NCI-H146 treated with DMSO at 0.1 percent for 48 hours (cell line): Measurements from ENCODE around the gene ATP11A.

Experiments used
- DNase-seq: peaks from one replicate; lab custom pipeline; 2025; ENCODE audit not compliant: unreplicated experiment; lab: John Stamatoyannopoulos, UW

Gene ATP11A

DNA sequence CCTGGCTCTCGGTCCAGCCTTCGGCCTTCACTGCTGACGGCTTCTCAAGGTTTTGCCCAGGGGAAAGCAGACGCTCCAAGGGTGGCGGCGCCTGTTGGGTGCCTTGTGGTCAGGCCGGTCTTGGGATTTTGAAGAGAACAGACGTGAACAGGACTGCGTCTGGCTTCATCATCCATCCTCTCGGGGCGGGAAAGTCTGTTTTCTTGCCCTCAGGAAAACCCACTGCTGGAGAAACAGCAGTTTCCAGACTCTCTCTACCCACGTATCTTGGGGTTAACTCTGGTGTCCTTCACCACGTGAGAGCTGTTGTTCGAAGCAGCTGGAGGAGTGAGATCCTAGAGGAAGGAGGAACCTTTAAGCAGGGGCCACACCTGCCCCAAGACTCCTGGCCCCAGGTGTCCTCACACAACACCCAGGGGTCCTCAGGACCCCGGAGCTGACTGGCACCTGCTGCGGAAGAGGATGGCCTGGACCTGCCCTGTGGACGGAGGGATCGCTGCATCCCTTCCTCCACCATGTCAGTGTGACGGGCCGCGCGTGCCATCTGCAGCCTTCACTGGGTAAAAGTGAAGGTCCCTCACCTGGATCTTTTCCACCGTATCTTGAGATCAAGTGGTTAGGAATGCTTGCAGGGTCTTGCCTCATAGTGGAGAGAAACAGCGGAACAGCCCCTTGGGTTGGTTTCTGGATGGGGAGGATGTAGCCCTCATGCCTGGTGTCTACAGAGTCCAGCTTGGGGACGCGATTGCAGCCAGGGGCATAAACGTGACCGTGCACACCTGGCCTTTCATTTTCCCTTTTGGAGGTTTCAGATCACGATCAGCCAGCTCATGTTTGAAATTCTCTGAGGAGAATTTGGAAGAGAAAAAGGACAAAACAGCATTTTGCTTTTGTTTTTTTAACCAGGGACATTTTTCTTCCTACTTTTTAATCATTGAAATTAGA lies 209.7 kb downstream of the ATP11A start:
- no peak for DNase-seq

DNA sequence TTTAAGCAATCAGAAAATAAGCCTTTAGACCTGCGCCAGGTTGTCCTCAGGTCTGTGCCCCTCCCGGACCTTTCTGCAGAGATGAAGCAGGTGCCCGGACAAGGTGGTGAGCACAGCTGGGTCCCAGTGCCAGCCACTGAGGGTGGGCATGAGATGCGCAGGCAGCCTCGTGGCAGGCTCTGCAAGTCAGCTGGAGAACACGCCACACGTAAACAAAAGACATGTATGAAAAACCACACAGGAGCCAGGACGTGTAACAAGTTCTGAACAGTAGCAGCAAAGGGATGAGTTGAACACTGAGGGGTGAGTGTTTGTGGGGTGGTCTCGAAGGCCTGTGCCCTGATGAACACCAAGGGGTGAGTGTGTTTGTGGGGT lies 210.4 kb downstream of the ATP11A start:
- DNase-seq, result no peak

DNA sequence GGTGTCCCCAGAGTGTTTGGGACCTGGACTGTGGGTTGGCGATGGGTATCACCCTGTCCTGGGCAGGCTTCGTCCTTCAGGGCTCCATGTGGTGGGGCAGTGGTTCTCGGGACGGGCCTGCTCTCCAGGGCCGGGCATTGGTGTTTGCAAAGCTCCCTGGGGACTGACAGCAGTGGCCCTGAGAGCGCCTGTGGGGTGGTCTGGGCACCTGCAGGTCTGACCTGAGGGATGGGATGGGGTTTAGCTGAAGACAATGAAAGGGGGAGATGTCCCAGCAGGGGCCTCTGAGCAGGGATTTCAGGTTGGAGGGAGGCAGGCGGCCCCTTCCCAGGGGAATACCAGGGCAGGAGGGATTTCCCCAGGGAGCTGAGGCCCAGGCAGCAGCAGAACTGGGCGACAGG lies 210.9 kb downstream of the ATP11A start:
- no peak for DNase-seq

DNA sequence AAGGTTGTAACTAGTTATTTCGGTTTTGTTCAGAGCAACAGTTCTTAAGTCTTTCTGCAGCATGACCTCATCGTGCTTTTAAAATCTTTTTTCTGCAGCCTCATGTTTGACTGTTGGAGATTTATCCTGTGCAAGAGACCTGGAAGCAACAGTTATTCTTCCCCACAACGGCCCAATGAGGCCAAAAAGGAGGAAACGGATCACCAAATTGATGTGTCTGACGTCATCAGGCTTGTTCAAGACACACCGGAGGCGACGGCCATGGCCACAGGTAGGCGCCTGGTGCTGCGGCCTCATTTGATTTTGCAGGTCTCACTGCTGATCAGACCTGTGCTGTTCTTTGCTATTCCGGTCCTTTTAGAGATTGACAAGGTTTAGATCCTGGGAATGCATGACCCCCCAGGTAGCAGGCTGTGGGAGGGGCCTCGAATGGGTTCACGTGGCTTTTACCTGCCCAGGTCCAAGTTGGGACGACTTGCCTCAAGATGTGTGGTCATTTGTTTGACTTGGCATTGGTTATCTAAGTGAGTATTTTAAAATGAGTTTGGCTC lies 212.3 kb downstream of the ATP11A start:
- DNase-seq, result no peak

DNA sequence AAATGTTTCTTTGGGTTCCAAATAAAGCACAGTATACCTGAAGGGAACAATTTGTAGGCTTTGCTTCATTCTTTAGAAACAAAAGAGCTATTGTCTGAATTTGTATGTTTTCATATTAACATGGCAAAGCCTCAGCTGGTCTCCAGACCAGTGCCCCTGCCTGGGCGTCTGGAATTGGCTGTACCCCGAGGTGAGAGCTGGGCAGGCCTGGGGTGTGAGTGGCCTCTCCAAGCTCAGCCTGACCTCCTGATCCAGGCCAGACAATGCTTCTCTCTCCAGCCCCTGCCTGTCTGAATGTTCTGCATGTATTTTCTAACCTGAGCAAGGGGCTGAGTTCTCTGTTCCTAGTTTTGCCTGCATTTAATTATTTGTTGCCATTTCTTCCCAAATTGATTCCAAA lies 212.8 kb downstream of the ATP11A start:
- DNase-seq, result no peak

DNA sequence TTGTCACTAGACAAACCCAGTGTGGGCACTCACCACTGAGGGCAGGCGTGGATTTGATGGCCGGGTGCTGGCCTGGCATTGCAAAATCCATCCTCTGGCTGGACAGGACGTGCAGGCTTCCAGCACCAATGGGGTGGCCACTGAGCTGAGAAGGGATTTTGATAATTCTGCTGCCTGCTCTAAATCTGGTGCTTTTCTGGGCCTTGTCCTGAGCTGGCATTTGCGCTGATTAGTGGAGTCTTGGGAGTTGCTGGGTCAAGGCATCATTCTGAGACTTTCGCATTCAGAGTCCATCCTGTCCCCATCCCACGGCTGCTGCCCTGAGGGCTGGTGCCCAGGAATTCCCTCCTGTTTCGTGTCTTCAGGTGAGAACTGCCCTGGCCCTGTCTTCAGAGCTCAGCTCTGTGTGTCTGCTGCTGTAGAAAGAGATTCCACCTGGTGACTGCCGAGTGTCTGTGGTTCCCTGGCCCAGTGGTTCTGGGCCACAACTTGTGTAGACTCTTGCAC lies 213.3 kb downstream of the ATP11A start:
- no peak for DNase-seq

DNA sequence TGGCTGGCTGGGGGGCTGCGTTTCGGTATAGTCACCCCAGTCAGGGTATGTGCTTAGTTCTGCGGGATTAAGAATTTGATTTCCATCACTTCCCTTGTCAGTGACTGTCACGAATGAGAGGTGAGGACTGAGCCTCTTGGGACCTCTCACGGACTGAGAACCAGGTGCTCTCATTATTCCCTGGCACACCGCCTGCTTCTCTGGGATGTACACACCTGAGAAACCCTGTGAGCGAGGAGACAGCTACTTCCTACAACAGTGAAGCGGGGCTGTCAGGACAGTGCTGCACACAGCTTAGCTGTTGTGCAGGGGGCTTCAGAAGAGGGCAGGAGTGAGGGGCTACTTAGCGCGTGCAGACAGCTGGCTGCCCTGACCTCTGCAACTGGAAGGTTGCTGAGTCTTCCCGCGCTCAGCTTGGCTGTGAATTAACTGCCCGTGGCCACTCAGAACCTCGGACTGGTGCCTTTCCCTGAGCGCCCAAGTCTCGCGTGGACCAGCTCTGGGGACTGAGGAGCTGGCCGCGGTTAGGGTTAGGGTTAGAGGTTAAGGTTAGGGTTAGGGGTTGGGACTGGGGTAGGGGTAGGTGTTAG lies 213.9 kb downstream of the ATP11A start:
- DNase-seq, result no peak

DNA sequence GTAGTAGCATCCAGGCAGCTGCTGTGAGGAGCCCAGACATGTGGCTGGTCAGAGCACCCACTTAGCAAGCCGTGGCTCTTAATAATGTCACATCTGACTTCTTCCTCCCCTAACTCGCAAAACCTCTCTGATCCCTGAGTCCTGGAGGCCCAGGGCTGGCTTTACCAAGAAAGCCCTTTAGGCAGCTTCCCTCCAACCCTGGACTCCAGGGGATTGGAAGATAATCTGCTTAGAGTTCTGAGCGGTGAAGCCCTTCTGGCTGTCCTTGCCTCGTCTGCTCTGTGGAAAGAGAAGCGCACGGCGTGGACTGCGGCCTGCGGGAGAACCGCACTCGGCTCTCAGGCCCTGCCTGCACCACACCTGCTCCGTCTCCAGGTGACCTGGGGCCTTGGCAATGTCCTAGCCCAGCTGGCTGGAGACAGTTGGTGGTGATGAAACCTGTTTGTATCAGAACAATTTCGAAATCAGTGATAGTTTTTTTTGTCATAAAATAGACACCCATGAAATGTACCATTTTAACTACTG lies 214.7 kb downstream of the ATP11A start:
- no peak for DNase-seq

DNA sequence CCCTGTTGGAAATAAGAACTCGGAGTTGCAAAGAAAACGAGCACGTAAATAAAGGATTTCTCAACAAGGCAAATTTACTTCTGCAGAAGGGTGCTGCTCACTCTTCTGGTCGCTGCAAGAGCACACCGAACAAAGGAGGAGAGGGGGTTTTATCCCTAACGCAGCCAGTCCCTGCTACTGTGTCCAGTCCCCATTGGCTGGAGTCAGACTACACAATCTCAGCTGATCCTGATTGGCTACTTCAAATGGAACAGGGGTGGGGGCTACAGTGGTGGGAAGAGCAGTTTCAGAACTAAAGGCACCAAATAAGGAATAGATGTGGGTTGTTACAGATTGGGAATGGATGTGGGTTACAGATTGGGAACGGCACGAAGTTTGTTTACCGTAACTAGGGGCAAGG lies 215.2 kb downstream of the ATP11A start:
- no peak for DNase-seq

DNA sequence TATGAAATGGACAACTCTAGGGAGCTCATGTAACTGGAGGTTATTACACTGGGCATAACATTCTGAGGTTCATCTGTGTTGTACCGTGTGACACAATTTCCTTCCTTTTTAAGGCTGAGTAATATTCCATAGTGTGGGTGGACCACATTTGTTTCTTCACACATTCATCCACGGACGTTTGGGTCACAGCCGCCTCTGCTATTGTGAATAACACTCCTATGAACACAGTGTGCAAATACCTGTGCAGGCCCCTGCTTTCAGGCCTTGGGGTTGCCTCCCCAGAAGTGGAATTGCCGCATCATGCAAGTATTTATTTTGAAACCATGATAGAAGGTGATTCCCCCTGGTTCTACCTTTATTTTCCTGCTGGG lies 215.8 kb downstream of the ATP11A start:
- no peak for DNase-seq

DNA sequence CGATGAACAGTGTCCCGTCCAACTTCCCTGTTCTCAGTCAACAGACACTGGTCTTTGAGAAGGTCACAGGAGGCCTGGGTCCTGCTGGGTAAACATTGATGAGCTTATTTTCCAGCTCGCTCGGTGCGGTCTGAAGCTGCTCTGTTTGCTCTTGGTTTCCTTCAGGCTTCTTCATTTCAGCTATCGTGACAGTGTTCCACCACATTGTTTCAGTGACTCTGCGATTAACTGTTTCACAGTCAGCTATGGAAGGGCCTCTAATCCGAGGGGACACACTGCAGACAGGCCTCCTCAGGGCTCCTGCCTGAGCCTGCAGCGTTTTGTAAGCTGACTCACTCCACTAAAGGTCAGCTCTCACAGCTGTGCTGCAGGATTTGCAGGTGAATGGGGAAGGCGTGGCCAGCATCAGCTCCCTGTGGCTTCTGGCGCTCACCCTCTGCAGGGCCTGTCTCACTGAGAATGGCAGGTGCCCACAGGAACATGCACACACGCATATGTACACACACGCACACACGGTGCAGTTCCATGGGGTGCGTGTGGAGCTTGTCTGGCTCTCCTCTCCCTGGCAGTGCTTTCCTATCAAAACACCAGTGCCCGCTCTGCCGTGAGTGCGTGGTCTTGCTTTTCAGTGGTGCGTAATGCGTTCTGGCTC lies 216.3 kb downstream of the ATP11A start:
- peak; percentile 94 for DNase-seq

DNA sequence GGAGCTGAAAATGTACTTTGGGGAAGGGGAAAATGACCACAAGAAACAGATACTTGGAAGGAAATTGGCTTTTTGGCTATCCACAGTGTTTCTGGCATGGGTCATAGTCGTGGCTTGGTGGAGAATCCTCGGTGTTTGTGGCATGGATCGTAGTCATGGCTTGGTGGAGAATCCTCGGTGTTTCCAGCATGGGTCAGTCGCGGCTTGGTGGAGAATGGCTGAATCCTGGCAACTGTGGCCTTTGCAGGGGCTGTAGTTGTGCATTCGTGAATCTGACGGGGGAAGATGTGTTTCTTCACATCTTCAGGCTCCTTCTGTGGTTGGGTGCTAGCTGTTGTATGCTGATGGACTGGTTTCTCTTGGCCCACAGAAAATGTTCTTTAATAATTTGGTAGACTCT lies 217.4 kb downstream of the ATP11A start:
- DNase-seq, result no peak

DNA sequence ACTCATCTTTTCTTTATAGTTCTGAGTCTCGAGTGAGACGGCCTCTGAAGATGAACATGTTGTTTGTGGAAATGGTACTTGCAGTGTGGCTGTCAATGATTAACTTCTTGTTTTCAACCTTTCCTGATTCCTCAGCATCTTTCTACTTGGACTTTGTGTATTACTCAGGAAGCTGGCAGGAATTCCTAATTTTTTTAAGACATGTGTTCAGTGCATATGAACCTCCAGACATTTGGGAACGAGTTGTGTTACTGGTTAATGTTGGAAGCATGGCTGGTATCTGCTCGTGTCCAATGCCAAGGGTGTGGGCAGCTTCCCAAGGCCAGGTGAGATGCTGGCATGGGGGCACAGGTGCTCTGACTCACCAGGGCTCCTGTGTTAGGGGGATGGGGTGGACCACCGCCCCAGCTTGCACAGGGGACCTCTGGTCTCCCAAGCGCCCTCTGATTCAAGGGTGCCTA lies 218.1 kb downstream of the ATP11A start:
- no peak for DNase-seq

DNA sequence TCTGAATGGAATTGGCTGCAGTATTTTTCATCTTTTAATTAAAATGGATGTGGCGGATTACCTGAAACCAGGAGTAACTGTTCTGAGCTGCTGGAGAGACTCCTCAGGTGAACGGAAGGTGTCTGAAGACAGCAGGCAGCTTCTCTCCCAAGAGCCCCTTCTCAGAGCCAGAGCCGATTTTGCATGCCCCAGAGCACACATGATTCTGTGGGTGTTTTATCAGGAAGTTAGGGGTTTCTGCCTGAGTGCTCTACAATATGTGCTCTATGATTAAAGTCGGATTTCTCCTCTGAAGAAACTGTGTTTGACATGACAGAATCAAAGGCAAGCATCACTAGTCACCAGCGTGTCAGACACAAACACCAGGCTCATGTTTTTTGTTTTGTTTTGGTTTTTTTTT lies 218.5 kb downstream of the ATP11A start:
- no peak for DNase-seq

DNA sequence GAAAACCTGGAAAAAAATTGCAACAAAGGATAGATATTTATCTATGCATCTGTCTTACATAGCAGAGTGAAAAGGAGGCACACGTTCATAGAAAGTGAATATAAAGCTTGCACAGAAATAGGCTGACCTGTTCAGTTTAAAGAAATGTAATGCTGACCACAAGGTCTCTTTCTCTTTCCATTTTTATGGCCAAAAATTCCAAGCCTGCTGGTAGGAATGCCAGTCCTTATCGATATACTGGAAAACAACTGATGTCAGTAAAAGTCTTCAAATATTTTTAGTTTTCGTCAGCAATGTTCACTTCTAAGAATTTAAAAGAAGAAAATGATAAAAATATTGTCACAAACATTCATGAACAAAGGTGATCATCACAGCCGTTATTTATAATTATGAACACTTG lies 220.2 kb downstream of the ATP11A start:
- DNase-seq, result no peak

DNA sequence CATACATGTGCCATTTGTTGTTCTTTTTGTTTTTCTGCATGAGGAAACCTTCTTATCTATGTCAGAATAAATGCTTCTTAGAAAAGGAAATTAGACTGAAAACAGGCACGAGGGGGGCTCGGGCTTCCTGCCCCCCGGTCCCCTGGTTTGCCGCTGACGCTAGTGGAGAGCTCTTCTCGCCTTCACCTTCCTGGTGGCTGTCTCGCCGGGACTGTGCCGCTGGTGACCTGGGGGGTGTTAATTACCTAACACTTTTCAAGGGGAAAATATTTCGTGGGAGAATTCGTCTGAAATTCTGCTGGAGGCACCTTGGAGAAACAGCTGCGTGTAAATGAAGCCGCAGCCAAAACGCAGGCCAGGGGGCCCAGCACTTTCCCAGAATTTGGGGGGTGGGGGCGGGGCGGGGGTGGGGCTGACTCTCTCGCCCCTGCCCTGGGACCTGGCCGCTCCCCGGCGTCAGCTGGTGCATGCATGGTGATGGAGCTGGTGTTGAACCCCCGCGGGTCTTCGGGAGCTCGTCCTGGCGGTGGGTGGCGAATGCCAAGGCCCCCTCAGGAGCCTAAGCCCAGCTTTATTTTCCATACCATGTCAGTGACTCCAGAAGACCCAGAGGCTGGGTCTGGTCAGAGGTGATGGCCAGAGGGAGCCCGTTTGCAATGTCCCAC lies 220.9 kb downstream of the ATP11A start:
- DNase-seq, result no peak

DNA sequence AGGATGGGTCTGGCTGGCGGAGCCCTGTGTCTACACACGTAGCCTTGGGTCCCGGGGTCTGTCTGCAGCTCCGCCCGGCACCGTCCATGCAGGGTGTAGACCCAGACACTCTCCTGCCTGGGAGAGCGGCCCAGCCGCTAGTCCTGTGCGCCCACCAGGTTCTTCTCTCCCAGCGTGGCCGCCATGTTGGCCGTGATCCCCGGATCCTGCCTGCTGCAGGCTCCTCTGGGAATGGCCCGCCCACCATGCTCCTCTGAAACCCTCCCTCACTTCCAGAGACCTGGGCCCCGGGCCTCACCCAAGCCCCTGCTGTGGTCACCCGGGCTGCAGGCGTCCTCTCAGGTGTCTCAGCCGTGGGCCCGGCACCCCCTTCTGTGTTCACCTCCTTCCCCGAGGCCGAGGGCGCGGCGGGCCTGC lies 221.5 kb downstream of the ATP11A start:
- no peak for DNase-seq

DNA sequence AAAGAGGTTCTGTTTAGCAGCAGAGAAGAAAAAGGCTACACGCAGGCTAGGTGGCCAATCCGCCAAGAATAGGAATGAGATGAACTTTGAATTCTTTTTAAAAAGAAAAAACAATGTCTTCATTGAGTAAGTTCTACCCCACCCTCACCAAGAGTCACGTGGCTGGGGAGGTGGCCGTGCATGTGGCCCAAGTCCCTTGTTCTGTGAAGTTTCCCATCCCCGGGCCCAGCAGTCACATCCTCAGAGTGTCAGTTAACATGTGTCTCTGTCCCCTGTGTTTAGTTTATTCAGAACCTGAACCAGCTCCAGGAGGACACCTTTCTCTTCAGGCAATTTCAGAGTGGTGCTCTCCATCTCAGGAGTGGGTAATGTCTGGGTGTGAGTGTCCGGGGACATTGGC lies 222.0 kb downstream of the ATP11A start:
- DNase-seq, result no peak

DNA sequence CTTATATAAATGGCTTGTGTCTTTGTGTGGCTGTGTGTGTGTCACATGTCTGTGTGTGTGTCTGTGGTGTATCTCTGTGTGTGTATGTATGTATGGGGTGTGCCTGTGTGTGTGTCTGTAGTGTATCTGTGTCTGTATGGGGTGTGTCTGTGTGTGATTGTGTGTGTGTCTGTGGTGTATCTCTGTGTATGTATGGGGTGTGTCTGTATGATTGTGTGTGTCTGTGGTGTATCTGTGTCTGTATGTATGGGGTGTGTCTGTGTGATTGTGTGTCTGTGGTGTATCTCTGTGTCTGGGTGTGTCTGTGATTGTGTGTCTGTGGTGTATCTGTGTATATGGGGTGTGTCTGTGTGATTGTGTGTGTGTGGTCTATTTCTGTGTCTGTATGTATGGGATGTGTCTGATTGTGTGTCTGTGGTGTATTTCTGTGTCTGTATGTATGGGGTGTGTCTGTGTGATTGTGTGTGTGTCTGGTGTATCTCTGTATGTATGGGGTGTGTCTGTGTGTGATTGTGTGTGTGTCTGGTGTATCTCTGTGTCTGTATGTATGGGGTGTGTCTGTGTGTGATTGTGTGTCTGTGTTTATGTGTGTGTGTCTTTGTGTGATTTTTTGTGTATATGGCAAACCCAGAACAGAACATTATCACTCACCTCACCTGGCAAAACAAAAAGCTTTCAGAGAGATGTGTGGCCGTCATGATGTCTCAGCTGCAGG lies 223.0 kb downstream of the ATP11A start:
- DNase-seq, result no peak

DNA sequence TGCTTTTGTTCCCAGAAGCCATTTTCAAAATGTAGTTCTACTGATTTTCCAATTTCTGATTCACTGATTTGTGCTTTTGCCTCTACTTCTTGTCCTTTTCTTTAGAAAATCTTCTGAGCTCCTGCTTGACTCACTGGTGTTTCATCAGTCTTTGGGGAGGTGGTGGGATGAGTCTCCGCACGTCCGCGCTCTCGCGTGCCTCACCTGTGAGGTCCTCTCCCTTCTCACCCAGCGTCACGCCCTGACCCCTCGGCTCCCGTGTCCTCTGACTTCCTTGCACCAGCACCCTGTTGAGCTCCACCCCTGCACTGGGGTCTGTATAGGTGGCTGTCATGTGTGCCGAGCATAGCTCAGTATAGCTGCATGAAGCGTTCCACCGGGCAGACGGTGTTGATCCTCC lies 226.5 kb downstream of the ATP11A start:
- no peak for DNase-seq
